SK-N-MC (cell line): ENCODE results near the gene GGACT.

Experiments
- EZH2 ChIP-seq: fragments of 200-600 bp; sonication (generic); IDR thresholded peaks from one replicate; pipeline ENCODE4 v1.6.1; 2017; ENCODE audit warnings: antibody characterized with exemption
- POLR2AphosphoS5 ChIP-seq: IDR thresholded peaks from 2 replicates; pipeline ENCODE4 v1.6.1; 2012; ENCODE audit warnings: mild to moderate bottlenecking, low read depth, low read length, borderline replicate concordance

DNA sequence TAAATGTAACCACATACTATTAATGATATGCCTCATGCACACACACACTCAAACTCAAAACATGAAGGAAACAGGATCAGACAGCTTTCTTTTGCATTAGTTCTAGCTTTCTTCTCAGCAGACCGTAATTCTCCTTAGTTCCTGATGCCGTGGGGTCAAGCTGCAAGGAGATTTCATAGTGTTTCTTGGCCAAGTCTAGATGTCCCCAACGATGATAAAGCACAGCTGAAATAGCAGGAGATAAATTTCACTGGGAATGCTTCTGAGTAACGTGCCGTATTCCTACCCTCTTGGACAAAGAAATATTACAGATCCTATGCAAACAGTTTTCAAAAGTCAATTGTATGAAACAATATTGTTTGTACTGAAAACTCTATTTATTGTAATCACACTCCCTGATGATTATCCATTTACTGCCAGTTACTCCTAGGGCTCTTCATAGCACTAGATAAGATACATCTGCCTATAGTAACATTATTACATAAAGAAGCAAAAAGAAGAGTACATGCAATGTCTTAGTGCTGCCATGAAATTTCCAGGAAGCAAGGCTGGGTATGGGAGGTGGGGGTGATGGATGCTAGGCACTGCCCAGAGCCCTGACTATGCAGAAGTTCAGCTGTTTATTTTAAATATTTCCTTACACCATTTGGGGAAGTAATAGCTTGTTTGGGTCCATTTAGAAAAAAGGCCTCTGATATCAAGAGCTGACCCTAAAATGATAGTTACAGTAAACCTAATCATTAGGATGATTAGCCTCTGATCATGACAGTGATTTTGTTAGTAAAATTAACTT is 16.5 kb upstream of the GGACT start:
- TF ChIP-seq POLR2AphosphoS5: no peak
- no peak for TF ChIP-seq EZH2
